Bronchial smooth muscle cell (primary cell): Measurements from ENCODE around the gene PEX11B. TPM values are rescaled to one million over a fixed set of nuclear protein-coding genes. Genes with fewer than 3 reads are reported as not detected.

Experiments
- total RNA-seq: library from RNA; depleted of rRNA; stranded (reverse); fragments of >200 nt; gene quantifications from 2 replicates; pipeline ENCODE4 v1.2.1, GENCODE V29; 2014

Gene PEX11B, protein sequence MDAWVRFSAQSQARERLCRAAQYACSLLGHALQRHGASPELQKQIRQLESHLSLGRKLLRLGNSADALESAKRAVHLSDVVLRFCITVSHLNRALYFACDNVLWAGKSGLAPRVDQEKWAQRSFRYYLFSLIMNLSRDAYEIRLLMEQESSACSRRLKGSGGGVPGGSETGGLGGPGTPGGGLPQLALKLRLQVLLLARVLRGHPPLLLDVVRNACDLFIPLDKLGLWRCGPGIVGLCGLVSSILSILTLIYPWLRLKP
- total RNA-seq: 26.5 and 27.6 TPM in 2 replicates

DNA sequence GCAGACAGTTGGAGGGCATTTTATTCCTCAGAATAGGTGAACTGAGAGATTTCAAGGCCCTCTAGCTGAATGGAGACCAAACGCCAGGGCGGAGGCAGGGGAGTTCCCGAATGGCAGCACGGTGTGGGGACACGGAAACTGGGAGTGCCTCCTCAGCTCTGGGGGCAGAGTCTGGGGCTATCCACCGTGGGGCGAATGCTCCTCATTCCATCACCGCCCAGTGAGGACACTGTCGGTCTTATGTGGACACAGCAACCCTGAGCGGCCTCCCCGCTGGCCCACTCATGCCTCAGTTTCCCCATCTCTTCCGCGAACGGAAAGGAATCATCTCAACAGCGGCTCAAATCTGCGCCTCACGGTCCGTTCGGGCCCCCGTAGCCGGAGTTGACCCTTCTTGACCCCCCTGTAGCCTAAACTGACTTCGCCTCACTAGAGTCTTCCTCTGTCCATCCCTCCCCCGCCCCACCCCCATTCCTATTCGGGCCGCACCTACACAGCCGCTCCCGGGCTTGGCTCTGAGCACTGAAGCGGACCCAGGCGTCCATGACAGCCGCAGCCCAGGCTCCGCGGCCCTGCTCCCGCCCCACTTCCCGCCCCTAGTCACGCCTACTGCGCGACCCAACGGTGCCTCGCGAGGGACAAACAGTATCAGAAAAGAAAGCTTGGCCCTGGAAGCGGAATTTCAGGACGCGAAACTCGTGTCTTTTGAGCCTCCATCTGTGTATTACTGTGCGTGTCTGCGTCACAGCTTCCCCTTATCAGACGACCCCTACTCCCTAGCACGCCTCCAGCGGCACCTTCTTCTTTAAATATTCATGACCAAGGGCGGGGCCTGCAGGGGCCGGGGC, at the start of gene PEX11B:
PEX11B (minus strand) TSS at position 574 of the 848 bp plus-strand sequence; CDS start at position 545, 29 bp downstream.

DNA sequence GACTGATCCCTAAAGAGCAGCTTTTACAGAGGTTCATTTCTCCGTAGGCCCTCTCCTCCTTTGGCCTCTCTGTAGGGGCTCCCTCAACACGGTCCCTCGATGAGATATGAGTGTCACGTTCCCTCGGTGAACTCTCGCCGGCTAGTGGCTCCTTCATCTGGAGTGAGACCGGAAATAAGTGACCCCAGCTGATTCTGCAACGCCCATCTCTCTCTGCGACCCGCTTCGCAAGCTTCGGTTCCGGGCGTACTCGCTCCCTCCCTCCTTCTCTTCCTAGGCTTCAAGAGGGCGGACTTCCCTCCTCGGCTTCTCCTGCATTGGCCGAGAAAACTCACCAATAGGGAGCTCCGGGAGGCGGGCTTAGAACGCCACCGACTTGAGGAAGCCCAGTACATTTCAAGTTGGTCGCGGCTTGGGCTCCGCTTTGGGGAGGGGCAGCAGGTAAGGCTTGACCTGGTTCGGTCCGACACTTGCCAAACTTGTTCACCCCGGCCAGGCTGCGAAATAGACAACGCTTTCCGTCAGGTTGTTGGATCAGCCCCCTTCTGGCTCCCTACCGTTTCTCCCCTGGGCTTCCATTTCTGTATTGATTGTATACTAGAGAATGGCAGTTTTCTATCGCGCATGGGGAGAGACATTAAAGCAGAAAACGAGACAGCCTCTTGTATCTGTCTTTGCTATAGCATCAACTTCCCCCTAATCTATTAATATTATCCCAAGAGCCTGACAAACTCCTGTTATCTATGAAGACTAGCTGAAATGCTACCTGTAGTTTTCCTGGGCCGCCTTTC, 46.0 kb upstream of the PEX11B start, which contains the start of the genes ANKRD34A and POLR3GL:
ANKRD34A (minus strand) TSS at position 248 of the 791 bp plus-strand sequence. CDS start 2,816 bp downstream, outside the sequence.
POLR3GL (plus strand) TSS at position 363 of the 791 bp plus-strand sequence. CDS start 10,176 bp downstream, outside the sequence.

DNA sequence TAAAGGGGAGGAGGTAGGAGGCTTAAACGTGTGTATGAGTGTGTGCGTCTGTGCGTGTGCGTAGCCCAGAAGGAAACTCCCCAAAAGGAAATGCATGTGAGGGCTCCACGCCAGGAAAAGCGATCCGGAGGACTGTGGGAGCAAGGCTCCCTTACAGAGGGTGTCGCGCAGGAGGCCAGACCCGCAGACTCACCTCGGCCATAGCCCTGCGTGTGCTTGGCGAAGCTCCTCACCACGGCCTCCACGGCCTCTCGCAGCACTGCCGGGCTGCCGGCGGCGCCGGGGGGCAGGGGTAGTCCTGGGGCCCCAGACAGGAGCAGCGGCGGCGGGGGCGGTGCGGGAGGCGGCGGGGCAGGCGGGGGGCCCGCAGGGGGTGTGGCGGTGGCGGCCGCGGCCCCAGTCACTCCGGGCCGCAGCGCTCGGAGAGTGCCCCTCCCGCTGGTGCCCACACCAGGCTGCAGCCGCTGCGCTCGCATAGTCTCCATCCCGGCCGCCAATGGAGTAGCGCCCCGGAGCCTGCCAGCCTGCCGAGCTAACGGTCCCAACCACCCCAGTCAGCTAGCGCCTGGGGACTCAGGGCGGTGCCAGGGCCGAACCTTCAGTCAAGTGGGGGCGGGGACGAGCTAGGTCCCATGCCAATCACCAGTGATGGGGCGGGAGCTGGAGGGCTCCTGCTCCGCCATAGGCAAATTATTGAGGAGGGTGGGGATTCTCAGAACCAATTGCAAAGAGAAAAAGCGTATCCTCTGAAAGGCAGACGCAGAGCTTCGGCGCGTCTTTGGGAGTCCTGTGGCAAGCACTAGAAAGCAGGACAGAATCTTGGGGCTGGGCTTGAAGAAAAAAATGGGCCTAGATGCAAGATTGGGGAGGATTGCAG, 39.2 kb upstream of the PEX11B start, which contains the start of gene LIX1L:
LIX1L (minus strand) TSS at position 575 of the 877 bp plus-strand sequence; CDS start at position 485, 90 bp downstream.

DNA sequence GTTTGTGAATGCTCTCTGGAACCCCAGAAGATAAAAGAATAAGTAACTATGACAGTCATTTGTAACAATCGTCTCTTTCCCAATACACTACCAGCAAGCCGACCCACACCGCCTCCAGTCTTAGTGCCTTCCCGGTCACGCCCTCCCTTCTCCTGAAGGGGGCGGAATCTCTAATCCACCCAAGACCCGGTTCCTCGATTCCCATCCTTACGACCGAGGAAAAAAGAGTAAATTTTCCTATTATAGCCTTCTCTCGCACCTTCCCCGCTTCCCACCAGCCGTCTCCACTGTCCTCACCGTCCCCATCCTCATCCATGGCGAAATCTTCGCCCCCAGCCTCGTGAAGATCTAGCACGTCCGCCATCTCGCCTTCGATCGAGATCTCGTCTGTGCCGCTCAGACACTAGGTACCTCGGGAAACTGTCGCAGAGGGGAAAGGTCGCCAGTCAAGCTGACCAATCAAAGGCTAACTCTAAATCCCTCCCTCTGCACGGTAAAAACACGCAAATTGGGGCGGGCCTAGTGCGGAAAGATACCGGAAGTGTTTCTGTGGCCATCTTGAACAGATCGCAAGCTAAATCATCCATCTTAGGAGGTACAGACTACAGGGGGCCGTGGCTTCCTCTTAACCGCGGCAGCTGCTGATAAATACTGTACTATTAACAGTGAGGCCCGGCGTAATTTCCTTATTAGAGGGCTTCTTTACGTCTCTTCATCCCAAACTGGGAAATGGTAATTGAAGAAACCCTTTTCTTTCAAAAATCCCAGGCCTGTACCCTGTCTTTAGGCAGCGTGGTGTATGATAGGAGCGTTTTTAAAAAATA, 8.8 kb upstream of the PEX11B start, which contains the start of gene RBM8A:
RBM8A (minus strand) TSS at position 422 of the 824 bp plus-strand sequence; CDS start at position 364, 58 bp downstream.

DNA sequence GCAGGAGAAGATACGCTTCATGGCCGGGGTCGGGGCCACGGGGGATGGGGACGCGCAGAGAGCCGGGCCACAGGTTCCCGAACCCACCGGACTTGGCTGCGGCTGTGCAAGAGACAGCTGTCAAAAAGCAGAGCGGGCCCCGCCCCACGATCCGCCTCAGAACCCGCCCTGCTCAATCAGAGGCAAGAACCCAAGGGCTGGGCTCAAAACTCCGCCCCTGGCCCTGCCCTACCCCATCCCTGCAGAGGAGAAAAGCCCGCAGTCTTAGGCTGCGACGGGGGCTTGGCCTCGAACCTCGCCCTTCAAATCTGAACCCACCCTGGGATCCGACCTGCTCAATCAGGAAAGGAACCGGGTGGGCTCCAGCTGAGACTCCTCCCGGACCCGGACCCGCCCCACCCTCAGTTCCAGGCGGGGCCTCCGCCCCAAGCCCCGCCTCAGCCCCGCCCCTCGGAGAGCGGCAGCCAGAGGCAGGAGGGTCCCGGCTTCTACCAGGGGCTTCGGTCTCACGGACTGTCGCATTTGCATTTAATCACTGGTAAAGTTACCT, 32.7 kb downstream of the PEX11B start, which contains the start of gene ANKRD35:
ANKRD35 (minus strand) TSS at position 129 of the 550 bp plus-strand sequence; CDS start at position 21, 108 bp downstream.

Other genes starting within 250 kb of the PEX11B start
- gene PDZK1, start 211.3 kb downstream of the PEX11B start, total RNA-seq: 0.69 and 1.7 TPM in 2 replicates
- not detected in 2 replicates for gene CD160, start 199.2 kb downstream of the PEX11B start, total RNA-seq
- gene RNF115, start 94.6 kb downstream of the PEX11B start, total RNA-seq: 12.5 and 19.9 TPM in 2 replicates
- 31.4 and 31.7 TPM in 2 replicates for gene POLR3C, start 94.5 kb downstream of the PEX11B start, total RNA-seq
- 1.6 and 2.4 TPM in 2 replicates for gene NUDT17, start 73.1 kb downstream of the PEX11B start, total RNA-seq
- 4.9 and 6.5 TPM in 2 replicates for gene PIAS3, start 59.6 kb downstream of the PEX11B start, total RNA-seq
- gene ANKRD35, start 32.9 kb downstream of the PEX11B start, total RNA-seq: 2.9 and 5.2 TPM in 2 replicates
- gene ITGA10, start 8.7 kb downstream of the PEX11B start, total RNA-seq: 1.1 and 3.8 TPM in 2 replicates
- gene RBM8A, start 8.8 kb upstream of the PEX11B start, total RNA-seq: 98.8 and 98.9 TPM in 2 replicates
- gene LIX1L, start 39.3 kb upstream of the PEX11B start, total RNA-seq: 9.6 and 12.5 TPM in 2 replicates
- 0.09 and 0.32 TPM in 2 replicates for gene ANKRD34A, start 45.9 kb upstream of the PEX11B start, total RNA-seq
- 22.6 and 26.2 TPM in 2 replicates for gene POLR3GL, start 46.0 kb upstream of the PEX11B start, total RNA-seq
- gene TXNIP, start 77.9 kb upstream of the PEX11B start, total RNA-seq: 318 and 471 TPM in 2 replicates
- gene HJV, start 103.0 kb upstream of the PEX11B start, total RNA-seq: not detected in 2 replicates
- 2.8 and 4.9 TPM in 2 replicates for gene NBPF10, start 226.1 kb upstream of the PEX11B start, total RNA-seq